SKM-1 (cell line): ENCODE measurements around the gene CDH22.

Experiments used
- DNase-seq: peaks from one replicate; lab custom pipeline; 2025; ENCODE audit not compliant: unreplicated experiment; lab: John Stamatoyannopoulos, UW

Gene CDH22

GRCh38 chr20:46200582-46201570 lies 107.4 kb downstream of the CDH22 start:
- DNase-seq: no peak

DNA sequence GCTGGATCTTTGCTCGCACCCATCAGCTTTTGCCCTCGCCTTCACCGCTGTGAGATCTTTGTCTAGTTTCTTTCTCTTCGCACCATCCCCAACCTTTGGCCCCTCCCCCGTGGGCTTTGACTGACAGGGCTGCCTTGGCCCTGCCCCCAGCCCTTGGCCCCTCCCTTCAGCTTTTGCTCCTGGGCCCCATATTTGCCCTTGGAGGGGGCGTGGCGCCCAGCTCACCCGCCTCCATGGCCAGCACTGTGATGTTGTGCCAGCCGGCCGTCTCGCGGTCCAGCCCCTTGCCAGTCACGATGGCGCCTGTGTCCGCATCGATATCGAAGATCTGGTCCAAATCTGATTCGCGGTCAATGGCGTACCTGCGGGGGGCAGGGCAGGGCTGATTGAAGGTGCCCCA lies 109.1 kb downstream of the CDH22 start:
- DNase-seq: no peak

GRCh38 chr20:46196990-46197389 lies 111.3 kb downstream of the CDH22 start:
- no peak for DNase-seq

GRCh38 chr20:46195264-46196036 lies 112.8 kb downstream of the CDH22 start:
- no peak for DNase-seq

GRCh38 chr20:46194409-46194808 lies 113.9 kb downstream of the CDH22 start:
- no peak for DNase-seq

DNA sequence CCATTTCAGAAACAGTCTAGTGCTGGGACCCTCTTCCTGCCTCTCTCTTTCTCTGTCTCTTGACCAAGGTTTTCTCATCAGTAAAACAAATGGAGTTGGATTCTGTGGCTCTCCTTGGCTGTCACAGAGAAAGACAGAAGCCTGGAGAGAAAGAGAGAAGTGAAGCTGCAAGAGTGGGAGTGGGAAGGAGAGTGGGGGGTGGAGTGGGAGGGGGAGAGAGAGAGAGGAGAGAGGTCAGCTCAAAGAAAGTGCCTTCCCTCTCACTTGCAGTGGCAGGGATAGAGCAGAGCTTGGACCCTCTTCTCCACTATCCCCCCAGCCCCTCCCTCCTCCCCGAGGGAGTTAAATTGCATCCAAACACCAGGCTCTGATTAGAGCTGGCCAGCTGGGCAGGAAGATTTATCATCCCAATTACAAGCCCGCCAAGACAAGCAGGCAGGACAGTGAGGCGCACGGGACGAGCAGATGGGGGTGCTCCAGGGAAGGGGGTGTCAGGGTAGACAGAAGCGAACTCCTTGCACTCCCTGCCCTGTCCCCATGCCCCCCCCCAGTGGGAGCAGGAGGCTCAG lies 115.8 kb downstream of the CDH22 start:
- no peak for DNase-seq

DNA sequence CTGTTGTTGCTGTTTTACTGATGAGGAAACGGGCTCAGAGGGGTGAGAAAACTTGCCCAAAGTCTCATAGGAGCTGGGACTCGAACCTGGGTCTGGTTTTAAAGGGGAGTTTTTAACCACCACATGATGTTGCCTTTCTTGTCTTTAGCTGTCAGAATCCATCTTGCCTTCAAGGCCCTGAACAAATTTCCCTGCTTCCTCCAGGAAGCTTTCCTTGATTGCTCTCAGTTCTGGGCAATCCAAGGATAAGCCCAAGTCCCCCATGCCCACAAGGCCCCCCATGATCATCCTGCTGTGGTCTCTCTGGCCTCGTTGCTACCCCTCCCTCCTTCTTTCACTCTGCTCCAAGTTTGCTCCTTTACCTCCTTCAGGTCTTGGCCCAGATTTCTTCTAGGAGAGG lies 116.7 kb downstream of the CDH22 start:
- DNase-seq: no peak

DNA sequence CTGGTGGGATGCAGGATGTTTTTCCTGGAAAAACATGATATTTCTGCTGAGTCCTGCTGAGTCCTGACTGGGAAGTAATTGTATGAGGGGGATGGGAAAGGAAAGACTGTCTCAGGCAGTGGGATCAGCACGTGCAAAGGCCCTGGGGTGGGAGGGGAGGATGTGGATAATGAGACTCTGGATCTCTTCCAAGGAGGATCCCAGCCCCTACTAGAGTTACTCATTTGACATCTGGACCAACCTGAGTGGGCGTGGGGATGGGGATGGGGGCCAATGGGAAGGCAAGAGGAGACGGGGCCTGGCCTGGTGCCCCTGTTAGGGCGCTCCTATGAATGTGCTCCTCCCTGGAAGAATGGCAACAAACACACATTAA lies 117.1 kb downstream of the CDH22 start:
- no peak for DNase-seq

GRCh38 chr20:46190478-46191167 lies 117.7 kb downstream of the CDH22 start:
- no peak for DNase-seq

DNA sequence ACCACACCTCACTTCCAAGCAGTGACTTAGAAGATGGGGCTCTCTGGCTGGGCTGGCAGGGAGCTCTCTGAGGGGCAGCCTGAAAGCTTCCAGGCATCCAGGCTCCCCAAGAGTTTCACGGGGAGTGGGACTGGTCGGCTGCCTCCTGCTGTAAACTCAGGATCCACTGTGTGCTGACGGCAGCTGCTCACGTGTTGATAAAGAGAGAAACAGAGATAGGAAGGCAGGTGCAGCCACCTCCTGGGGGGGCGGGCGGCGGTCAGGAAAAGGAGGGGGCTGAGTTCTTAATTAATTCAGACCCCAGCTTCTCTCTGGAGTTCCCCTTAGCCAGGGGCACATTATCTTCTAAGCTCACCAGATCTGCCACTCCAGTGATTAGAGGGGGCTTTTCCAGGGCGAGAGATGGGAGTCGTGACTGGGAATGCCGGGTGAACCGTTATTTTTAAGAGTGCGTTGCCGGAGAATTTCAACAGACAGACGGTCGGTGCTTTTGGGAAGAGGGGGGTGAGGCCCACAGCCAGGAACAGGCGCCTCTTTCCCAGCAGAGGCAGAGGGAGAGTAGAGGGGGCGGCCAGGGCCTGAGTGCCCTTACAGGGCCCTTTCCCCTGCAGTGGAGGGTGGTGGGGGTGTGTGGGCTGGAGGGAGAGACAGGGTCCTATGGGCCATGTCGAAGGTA lies 119.3 kb downstream of the CDH22 start:
- DNase-seq: no peak

GRCh38 chr20:46186210-46186609 lies 122.1 kb downstream of the CDH22 start:
- no peak for DNase-seq

GRCh38 chr20:46185353-46185752 lies 122.9 kb downstream of the CDH22 start:
- no peak for DNase-seq

GRCh38 chr20:46183768-46184167 lies 124.5 kb downstream of the CDH22 start:
- DNase-seq: no peak

DNA sequence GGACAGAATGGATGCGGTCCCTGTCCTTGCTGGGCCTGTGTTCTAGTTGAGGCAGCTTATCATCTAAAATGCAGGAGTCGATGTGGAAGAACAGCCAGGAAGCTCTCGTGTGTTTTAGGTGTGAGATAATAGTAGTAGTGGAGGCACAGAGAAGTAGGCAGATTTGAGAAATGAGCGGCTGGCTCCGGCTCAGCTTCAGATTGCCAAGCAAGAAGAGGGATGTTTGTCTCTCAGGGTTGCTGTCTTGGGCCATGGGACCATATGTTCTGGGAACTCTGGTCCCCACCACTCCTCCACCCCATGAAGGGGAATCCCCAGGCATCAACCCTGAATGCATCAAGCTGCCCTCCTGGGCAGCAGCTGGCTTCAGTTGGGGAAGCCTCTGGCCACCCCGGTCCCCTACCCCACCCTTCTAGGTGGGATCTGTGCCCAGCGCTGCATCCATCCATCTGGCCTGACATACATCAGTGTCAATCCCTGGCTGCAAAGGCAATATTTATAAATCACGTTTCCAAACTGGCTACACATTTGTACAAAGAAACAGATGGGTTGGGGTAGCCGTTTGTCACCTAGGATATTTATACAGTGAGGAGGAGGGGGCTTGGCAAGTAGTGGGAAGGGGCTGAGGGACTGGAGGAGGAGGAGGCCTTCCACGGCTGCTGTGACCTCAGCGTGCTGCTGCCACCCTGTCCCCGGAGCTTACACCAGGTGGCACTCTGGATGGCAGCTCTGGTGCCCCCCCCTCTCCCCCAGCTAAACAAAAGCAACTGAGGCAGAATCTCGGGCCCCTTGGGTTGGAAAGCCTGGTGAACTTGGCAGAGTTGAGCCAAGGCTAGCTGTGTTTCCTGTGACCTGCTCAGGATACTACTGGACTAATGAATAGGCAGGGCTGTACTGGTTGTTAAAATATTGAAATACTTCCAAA lies 125.8 kb downstream of the CDH22 start:
- DNase-seq: no peak

- DNase-seq: no peak
These were observed 128.4 kb downstream of the CDH22 start for GRCh38 chr20:46179862-46180261.

- no peak for DNase-seq
These were observed 129.4 kb downstream of the CDH22 start for GRCh38 chr20:46178891-46179290.

GRCh38 chr20:46177768-46178167 lies 130.5 kb downstream of the CDH22 start:
- no peak for DNase-seq

GRCh38 chr20:46176739-46177378 lies 131.4 kb downstream of the CDH22 start:
- no peak for DNase-seq

GRCh38 chr20:46175127-46175494 lies 133.2 kb downstream of the CDH22 start:
- DNase-seq: no peak
